HG02943 (cell line): ENCODE data around the gene PEBP1.
"Not testable (repeated sequence)": the region's sequence is repeated elsewhere in the genome, so short reads cannot be mapped to it uniquely, and the experiment has no call there.

ENCODE experiments used
- ATAC-seq: cut with Tn5 transposase; IDR thresholded peaks from one replicate; pipeline ENCODE4 v1.9.1; 2021; ENCODE audit warnings: mild to moderate bottlenecking, low read depth, moderate library complexity; ENCODE audit not compliant: unreplicated experiment

The PEBP1 gene

DNA sequence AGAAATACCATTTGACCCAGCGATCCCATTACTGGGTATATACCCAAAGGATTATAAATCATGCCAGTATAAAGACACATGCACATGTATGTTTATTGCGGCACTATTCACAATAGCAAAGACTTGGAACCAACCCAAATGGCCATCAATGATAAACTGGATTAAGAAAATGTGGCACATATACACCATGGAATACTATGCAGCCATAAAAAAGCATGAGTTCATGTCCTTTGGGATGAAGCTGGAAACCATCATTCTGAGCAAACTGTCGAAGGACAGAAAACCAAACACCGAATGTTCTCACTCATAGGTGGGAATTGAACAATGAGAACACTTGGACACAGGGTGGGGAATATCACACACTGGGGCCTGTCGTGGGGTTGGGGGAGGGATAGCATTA, 6.5 kb upstream of the PEBP1 start:
- not testable (repeated sequence) for ATAC-seq

GRCh38 chr12:118136559-118137003, 657 bp downstream of the PEBP1 start:
- ATAC-seq: peak; percentile 35

- ATAC-seq: no peak
Observed at GRCh38 chr12:118137148-118137678, 1.3 kb downstream of the PEBP1 start.

DNA sequence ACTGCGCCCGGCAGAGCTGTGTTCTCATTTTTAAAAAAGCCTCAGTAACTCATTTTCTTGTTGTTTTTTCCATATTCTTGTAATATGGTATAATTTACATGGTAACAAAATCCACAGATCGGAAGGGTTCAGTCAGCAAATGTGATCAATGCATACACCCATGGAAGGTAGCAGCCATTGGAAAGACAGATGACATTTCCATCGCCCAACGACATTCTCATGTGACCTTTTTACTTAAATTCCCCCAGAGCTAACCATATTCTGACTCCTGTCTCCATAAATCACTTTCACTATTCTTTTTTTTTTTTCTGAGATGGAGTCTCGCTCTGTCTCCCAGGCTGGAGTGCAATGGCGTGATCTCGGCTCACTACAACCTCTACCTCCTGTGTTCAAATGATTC, 4.9 kb downstream of the PEBP1 start:
- no peak for ATAC-seq

DNA sequence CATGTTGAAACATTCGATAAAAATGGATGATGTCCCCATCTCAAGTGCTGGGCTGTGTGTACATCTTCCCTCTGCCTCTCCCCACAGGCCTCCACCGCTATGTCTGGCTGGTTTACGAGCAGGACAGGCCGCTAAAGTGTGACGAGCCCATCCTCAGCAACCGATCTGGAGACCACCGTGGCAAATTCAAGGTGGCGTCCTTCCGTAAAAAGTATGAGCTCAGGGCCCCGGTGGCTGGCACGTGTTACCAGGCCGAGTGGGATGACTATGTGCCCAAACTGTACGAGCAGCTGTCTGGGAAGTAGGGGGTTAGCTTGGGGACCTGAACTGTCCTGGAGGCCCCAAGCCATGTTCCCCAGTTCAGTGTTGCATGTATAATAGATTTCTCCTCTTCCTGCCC, 8.6 kb downstream of the PEBP1 start:
- no peak for ATAC-seq

- no peak for ATAC-seq
Observed at GRCh38 chr12:118145113-118145797, 9.3 kb downstream of the PEBP1 start.

- ATAC-seq: no peak
Observed at GRCh38 chr12:118145798-118146156, 9.9 kb downstream of the PEBP1 start.

- no peak for ATAC-seq
Observed at GRCh38 chr12:118148287-118148686, 12.4 kb downstream of the PEBP1 start.

DNA sequence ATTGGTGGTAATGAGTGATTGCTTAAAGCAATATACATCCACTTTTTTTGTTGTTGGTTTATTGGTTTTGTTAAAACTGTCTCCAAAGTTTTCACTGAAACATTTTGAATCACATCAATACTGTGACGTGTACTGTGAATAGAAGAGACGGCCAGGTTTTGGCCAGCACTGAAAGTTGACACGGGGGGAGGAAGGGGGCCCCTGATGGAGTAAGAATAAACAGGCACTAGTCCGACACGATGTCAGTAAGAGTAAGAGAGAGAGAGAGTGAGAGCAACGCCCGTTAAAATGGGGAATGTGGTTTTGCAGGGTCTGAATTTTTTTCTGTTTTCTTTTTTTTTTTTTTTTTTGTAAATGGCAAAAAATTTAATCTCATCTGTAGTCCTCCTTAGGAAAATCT, 14.7 kb downstream of the PEBP1 start:
- no peak for ATAC-seq

DNA sequence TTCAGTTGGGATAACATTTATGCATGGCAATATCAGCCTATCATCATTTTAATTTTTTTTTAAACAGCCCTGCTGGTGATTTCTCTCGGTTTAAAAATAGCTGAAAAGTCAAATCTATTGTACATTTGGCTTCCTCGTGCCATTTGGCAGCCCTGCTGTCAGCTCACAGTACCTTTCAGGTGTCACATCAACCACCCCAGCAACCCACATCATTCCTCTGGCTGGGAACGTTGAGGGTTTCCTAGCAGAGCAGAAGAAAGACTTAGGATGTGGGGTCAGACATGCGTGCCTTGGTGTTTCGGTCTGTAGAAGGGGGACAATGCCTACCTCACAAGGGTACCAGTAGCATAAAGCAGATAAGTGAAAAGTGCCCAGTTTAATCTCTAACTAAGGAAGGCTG, 15.8 kb downstream of the PEBP1 start:
- no peak for ATAC-seq

- no peak for ATAC-seq
Observed at GRCh38 chr12:118160536-118160935, 24.6 kb downstream of the PEBP1 start.

DNA sequence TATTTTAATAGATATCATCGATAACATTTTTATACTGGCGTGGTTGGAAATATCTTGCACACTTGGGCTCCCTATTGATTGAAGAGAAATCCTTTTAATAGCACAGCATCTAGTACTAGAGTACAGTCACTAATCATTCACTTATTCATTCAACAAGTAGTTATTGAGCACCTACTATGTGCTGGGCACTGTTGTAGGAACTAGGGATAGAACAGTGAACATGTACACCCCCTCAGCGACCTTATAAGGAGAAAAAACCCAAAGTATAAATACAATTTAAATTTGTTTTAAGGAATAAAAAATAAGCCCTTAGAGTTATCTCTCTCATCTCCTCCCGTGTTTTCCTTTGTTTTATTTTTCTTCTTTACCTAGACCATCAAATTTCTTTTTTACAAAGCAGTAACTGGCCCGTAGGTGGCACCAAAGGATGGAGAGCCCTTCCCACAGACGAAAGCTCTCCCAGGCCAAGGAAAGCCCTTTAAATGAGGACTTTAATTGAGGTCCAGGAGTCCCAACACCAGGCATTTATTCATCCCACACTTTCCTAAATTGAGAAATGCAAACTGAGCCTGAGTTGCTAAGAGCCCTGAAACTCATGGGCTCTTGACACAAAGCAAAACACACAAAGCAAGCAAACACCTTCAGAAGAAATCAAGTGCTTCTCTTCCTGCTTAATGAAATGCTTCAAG, 29.0 kb downstream of the PEBP1 start:
- no peak for ATAC-seq

GRCh38 chr12:118166946-118167345, 31.0 kb downstream of the PEBP1 start:
- ATAC-seq: peak; percentile 97

DNA sequence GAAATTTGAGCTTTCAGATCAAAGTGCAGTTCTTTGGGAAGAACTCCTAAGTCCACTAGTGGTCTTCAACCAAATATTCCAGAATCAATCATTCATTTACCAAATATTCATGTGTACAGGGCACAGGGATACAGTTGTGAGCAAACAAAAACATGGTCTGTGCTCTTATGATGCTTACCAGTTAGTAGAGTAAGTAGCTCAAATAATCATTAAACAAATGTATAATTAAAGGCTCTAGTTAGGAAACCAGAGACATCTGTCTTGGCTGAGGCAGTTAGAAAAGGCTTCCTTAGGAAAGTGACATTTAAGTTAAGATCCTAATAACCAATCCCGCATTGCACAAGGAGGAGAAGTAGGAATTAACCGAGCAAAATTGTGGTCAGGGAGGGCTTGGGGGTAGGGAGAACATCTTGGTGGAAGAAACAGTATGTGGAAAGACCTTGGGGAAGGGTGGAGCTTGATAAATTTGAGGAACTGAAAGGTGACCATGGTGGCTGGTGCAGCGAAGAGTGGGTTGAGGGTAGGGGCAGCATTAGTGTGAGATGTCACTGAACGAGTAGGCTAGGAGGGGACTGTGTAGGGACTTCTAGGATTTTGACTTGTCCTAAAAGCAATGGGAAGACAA, 40.0 kb downstream of the PEBP1 start:
- peak; percentile 77 for ATAC-seq

DNA sequence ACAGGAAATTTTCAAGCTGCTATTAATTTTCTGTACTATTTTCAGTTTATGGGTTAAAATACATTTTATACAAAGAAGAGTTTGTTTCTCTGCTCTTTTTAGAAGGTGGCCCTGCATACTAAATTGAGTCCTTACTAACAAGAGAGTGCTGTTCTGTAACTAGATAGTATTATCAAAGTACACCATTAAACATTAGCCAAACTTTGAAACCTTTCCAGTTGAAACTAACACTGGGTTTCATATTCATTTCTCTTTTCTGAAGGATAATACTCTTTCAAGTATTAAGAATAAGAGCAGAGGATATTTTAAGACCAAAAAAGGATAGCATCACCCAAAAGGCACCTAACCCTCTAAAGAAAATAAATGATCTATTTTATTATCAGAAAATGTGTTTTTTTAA, 47.2 kb downstream of the PEBP1 start:
- ATAC-seq: no peak

DNA sequence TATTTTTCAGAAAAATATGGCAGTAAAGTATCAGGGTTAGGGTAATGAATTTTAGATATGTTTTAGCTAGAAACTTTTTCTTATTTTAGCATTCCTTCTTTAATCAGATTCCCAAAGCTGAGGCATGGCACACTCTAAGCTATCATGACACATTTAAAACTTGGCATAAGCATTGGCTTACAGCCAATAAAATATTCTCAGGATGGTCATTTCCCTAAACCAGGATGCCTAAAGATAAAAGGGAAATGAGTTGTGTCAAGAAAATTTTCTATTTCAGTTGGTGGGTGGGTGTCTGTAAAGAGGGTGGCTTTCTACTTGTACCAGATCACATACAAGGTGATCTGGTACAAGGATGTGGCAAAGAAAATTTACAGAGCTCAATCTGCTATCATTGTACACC, 47.8 kb downstream of the PEBP1 start:
- ATAC-seq: no peak

DNA sequence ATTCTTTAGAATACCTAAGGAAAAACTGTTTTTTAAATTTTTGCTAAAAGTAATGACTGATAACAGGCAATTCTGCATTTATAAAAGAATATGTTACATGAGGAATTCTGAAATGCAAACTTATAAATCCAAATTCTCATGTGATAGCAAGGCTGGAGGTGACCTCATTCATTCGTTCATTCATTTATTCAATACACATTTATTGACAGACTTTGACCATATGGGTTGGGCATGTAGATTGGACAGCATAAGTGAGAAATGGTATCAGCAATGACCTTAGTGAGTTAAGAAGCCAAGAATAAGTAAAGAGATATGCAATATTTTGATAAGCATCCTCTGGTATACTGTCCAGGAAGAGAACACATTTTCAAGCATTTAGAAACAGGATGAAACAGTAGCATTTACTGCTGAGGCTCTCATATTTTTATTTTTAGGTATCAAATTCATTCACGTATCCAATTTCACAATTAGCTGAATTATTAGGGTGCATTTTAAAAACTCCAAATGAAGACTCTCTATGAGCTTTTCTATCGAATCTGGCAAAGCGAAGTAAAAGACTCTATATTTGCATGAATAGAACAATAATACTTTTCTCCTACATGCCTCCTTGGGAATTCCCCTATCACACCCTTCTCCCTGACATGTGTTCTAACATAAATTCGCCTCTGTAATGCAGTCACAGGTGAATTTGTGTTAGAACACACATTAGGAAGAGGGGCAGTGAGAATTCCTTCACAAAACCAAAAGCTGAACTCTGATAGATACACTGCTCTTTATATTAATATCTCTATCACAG, 49.9 kb downstream of the PEBP1 start:
- no peak for ATAC-seq

DNA sequence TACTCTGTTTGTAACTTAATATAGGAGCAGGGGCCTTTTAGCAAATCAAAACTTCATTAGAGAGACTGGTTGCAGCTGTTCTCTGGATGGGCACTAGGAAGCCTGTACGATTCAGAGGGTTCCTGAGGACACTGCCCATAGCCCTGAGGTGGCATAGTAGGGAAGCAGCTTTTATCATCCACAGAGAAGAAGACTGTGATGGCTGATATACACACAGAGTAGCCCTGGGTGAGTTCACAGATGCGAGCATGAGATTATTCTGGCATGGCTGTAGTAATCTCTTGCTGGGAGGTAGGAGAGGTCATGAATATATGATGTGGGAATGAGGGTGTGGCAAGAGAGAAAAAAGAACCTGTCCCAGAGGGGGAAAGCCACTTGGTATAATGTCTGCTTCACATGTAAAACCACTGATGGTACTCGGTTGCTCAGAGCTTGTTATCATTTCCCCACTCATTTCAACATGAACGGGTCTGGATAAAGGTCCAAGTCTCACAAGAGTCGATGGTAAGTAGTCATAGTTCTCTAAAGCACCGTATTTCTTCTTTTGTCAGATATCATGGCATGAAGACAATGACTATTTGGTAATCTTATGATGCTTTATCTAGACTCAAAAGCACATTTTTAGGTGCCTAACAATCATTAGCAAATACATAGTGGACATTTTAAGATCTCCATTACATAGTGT, 52.0 kb downstream of the PEBP1 start:
- ATAC-seq: no peak

- ATAC-seq: no peak
Observed at GRCh38 chr12:118188690-118189371, 52.9 kb downstream of the PEBP1 start.

GRCh38 chr12:118189741-118190191, 53.8 kb downstream of the PEBP1 start:
- no peak for ATAC-seq
